RPMI7951 (cell line): ENCODE data around the gene GPANK1. TPM values are rescaled to one million over a fixed set of nuclear protein-coding genes. Genes with fewer than 3 reads are reported as not detected.
"Not testable (repeated sequence)": the region's sequence is repeated elsewhere in the genome, so short reads cannot be mapped to it uniquely, and the experiment has no call there.

Source experiments
- DNase-seq: peaks from one replicate; pipeline ENCODE4 v3.0.0-alpha.2; 2012; ENCODE audit warnings: low read depth
- total RNA-seq: library from RNA; depleted of rRNA; stranded (reverse); fragments of >200 nt; shearing (Covaris generic); gene quantifications from 2 replicates; pipeline ENCODE4 v1.2.3, GENCODE V29; 2014; rRNA removed

Gene GPANK1
- total RNA-seq: 20.0 and 22.5 TPM in 2 replicates

DNA sequence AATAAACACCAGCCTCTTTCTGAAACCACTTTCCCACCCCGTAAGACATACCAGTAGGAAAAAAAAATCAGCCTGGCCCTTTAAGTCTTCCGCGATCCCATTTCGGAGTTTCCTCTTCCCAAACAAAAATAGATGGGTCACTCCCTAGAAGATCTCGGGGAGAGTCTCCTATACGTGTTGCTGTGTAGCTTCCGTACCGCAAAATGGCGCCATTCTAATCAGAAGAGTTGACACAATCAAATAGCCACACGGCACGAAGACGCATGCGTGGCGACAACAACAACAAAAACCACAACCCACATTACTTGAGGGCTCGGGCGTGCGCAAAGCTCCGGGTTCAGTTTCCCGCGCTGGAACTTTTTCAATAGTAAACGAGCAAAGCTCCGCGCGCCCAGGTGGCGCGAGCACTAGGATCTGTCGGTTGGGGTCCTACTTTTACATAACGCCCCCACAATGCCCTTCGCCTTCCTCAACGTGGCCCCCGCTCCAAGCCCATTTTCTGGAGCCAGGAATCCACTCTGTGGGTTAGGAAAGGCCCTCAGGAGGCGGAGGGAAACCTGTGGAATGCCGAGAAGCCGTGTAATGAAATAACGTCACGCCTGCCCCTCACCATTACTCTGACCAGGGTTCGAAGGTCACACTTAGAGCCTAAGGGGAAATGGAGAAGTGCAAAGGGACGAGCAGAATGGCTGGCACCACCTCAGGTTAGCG lies at the start of gene GPANK1:
TSS of gene GPANK1 (minus strand) at position 208 of the 711 bp plus-strand sequence. CDS start 519 bp downstream, outside the sequence.
- DNase-seq: peak; percentile 92

DNA sequence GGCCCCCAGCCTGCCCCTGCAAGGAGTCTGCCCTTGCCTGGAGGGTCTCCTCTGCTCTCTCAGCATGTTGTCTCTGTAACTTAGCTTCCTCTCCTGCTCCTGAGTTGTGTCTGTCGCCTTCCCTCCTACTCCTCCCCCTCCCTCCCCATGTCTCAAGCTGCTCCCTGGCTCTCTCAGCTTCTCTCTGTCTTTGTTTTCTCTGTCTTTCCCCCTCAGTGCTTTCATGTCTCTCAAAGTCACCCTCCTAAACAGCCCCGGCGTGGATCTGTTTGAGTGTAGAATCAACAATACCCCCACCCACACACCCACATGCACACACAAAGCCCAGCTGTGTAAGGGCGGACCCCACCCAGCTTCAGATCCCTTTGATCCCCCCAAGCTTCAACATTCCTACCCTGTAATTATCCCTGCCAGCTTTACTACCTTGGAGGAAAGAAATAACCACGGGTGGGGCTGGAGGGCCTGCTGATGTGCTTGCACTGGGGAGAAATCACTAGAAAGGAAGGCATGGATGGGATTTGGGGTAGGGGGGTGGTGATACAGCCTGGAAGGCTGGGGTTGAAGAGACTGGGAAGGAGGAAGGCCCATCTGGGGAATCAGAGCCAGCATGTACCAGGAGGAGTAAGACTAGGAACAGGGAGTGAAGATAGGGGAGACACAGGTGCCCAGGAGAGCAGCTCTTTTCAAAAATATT lies 49.3 kb upstream of the GPANK1 start:
- no peak for DNase-seq

DNA sequence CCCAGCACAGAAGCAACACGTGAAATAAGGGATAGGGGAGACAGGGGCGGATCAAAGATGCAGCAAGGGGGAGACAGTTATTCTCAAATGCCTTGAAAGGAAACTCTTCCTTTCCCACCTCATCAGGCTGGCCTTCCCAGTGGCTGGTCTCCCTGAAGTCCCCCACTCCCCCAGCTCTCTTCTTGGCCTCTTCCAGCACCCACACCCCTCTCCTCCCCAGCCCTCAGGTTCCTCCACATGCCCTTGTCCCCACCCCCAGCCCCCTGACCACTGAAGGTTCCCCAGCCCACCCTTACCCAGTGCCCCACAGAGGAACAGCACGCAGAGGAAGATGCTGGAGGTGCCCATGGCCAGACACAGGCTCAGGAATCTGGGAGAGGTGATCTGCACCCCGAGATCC lies 48.7 kb upstream of the GPANK1 start:
- DNase-seq: no peak

DNA sequence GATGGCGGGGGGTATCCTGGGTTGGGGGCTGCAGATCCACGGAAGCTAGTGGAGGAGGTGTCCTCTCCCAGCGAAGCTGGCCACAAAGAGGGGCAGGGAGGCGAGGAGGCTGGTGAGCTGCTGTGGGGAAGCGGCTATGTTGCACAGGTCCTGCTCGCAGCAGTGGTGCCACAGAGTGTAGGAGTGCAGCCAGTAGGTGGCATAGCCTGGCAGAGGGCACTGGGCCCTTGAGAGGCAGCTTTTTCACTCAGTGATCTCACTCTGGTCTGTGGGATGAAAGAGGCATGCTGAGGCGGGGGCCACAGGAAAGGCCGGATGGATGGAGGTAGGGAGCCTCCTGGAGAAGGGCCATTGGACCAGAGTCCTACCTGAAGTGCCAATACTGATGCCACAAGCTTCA lies 47.5 kb upstream of the GPANK1 start:
- DNase-seq: no peak

DNA sequence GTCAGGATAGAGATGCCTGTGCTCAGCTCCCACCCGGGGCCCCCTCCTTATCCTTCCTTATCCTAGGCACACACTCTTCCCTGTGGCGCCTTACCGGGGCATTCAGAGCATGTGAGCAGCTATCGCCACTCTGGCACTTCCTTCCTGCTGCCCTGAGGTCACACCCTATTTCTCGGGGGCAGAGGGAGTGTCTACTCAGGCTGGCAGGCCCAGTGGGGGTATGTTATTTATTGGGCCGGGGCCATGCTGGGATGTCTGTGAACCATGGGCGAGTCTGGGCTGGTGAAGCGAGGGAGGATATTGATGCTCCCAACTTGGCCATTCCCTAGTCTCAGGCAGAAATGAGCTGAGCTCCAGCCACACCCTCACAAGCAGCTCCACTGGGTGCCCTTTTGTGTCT lies 46.4 kb upstream of the GPANK1 start:
- DNase-seq: no peak

DNA sequence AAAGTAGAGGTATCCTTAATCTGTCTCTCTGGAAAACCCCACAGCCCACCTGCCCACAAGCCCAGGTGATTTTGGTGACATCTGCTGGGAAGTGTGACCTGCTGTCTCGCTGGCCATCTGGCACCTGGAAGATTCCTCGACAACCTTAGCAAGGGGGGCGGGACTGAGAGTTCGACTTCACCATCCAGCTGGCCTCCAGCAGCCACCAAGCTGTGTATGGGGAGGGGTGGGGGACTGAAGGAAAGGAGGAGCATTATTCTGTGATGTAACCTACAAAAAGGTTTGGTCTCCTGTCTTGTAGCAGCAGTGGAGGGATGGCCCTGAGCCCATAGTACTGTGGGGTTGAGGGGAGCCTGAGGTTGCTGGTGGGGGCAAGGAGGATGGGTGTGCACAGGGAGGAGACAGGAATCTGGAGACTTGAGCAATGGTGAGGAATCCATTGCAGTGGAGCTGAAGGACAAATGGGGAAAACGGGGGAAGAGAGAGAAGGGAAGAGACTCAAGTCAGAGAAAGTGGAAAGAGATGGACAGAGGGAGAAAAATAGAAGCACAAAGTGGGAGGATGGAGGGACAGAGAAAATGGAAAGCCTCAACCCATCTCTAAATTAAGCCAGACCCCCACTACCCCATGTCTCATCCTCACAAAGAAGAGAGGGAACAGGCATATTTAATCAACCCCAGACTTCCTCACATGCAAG lies 45.9 kb upstream of the GPANK1 start:
- no peak for DNase-seq

DNA sequence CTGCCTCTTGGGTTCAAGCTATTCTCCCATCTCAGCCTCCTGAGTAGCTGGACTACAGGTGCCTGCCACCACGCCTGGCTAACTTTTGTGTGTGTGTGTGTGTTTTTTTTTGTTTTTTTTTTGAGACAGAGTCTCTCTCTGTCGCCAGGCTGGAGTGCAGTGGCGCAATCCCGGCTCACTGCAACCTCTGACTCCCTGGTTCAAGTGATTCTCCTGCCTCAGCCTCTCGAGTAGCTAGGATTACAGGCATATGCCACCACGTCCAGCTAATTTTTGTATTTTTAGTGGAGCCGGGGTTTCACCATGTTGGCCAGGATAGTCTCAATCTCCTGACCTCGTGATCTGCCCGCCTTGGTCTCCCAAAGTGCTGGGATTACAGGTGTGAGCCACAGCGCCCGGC lies 44.4 kb upstream of the GPANK1 start:
- DNase-seq: not testable (repeated sequence)

DNA sequence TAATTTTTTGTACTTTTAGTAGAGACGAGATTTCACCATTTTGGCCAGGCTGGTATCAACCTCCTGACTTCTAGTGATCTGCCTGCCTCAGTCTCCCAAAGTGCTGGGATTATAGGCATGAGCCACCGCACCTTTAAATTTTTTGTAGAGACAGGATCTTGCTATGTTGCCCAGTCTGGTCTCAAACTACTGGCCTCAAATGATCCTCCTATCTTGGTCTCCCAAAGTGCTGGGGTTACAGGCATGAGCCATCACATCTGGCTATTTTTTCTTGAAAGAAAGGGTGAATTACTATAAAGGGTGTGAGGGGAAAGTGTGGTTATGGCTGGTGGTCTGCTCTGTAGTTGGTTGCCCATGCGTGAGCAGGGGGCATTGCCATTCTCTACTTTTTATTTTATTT lies 43.4 kb upstream of the GPANK1 start:
- no peak for DNase-seq

DNA sequence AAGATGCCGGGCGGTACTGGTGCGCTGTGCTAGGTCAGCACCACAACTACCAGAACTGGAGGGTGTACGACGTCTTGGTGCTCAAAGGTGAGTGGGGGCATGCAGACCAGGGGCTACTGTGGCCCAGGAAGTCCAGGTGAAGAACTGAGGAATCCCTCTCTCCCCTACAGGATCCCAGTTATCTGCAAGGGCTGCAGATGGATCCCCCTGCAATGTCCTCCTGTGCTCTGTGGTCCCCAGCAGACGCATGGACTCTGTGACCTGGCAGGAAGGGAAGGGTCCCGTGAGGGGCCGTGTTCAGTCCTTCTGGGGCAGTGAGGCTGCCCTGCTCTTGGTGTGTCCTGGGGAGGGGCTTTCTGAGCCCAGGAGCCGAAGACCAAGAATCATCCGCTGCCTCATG lies 42.9 kb upstream of the GPANK1 start:
- DNase-seq: no peak

DNA sequence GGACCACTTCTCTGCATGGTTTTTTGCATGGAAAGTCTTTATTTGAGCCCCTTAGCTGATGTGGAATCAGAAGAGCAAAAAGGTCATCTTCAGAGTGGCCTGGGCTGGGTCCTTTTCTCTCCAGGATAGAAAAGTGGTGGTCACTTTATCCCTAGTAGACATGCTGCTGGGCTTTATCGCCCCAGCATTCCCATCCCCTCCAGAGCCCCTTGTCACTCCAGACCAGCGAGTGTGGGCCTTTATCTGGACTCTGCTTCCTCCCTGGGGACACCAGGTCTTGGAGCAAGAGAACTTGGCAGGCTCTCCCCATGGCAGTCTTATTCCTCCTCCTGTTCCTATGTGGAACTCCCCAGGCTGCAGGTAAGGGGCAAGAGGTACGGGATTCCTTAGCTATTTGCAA lies 41.8 kb upstream of the GPANK1 start, which contains the start of gene LY6G6F:
TSS of gene LY6G6F (plus strand) at position 268 of the 400 bp plus-strand sequence. CDS start at position 309, 41 bp downstream.
- DNase-seq: no peak

DNA sequence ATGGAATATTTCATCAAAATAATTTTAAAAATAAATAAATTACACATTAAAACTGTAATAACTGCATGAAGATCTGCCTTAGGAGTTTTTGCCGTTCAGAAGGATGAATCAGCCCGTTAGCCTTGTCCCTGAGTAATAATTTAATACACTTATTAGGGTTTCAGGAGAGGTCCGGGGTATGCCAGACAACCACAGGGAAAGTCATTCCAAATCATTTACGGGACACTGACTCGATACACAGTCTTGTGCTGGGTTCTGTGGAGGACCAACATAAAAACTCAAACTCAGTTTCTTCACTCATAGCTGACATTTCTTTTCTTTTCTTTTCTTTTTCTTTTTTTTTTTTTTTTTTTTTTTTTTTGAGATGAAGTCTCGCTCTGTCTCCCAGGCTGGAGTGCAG lies 41.1 kb upstream of the GPANK1 start:
- no peak for DNase-seq

DNA sequence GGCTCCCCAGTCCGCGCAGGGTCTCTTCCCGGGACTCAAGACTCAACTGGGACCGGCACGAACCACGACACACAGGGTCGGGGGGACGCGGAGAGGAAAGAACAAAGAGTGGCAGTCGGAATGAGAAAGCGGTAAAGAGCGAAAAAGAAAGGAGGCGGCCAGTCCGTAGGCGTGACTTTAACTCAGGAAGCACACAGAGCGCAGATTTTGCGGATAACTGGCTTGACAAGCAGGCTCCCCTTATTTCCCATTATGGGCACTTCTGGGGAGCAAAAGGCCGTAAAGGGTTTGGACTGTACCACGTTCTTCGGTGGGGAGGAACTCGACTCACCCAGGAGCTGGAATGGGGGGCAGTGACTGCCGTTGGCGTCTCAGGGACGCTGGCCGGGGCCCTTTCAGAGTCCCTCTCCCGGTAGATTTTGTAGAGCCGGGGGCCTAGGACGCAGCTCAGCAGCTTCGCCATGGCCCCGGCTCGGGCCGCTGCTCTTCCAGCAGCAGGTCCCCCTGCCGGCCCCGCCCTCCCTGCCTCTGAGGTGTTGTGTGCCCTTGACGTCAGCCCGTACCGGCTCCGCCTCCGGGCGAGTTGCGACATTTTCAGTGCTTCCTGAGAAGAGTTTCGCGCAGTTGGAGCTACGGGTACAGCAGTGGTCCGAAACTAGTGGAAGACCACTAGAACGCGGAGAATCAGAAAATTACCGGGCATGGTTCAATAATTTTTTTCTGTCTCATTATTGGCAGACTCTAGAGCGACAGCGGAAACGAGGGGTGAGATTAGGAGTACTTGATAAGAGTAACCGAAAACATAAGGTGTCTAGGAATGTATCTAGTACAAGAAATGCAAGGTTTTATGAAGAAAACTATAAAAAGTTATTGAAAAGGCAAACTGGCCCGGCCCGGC lies 38.3 kb upstream of the GPANK1 start, which contains the start of gene ABHD16A:
TSS of gene ABHD16A (minus strand) at position 506 of the 898 bp plus-strand sequence. CDS start at position 463, 43 bp downstream.
- DNase-seq: peak; percentile 98

DNA sequence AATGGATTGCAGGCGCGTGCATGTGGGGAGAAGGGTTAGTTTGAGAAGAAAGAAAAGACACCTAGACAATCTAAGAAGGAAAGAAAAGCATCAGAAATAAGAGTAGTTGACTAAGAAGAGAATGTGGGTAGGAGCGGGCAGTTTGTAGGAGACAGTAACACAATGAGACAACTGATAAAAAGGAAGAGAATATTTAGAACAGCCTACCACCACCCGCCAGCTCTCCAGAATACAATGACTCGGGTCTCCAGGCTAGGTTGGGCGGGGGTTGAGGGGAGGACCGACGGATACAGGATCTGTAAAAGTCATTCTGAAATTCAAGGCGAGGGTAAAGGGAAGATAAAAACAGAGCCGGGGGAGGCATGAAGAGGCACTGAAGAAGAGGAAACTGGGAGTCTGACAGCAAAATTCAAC lies 37.6 kb upstream of the GPANK1 start:
- no peak for DNase-seq

DNA sequence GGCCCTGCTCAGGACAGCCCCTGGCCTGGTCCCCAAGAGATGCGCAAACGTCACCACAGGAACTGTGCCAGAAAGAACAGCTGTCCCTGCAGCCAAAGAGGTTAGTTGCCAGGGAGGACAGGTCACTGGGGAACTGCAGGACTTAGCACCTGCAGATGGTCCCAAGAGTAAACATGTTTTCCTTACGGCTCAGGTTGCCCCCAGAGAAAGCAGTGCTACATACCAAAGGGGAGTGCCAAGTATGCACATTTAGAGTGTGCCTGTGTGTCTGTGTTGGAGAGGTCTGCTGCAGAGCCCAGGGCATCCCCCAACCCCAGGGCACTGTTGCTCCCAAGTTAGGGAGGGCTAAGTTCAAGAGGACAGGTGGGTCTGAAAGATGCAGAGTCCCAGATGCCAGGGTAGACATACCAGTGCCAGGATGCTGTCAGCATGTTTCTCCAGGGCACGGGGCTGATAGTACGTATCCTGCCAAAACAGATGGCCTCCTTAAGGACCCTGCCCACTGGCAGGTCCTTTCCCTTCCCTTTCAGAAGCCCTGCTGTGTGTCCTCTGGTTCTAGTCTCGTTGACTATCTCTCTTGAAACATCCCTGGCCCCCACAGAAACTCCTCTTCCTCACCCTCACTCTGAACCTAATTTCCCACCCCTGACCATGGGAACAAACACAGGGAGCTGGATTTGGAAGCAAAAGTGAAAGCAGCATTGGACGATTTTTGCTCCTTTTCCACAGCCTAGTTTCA lies 37.0 kb upstream of the GPANK1 start:
- peak; percentile 33 for DNase-seq

DNA sequence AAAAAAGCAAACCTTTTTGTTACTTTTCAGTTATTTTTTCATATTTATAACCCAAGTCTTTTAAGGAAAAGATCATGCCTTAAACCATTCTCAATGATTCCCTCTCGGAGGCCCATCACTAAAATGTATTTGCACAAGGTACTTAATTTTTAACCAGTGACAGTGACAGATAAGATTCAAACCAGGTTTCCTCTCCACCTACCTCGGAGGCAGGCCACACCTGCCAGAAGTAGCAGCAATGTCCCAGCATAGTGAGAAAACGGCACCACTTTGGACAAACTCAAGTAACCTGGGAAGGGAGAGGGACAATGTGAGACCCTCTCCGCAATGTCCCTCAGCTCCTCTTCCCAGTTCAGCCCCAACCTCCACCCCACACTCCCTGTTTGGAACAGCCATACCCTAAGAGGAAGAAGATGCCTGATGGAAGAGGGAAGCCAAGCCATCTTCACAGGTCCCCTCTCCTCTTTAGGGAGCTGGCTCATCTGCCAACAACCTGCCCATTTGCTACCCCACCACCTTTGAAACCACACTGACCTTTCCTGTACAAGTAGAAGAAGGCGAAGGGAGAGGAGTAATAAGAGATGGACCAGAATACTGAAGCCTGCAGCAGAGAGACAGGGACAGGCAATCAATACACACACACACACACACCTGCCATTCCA lies 36.1 kb upstream of the GPANK1 start:
- DNase-seq: no peak

DNA sequence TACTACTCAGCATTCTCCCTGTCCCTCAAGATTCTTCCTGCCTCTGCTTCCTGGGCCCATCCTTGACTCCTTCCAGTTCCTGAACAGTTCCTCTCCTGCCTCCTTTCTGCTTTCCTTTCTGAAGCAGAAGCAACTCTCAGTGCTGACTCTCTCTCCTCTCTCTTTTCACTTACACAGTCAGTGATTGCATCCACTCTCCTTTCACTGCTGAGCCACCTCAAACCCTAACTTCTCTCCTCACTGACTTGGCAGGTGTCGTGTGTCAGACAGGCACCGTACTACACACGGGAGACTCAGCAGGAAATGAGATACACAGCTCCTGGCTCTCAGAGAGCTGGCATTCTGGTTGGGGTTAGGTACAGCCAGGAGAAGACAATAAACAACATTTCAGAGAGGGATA lies 32.8 kb upstream of the GPANK1 start:
- DNase-seq: no peak

DNA sequence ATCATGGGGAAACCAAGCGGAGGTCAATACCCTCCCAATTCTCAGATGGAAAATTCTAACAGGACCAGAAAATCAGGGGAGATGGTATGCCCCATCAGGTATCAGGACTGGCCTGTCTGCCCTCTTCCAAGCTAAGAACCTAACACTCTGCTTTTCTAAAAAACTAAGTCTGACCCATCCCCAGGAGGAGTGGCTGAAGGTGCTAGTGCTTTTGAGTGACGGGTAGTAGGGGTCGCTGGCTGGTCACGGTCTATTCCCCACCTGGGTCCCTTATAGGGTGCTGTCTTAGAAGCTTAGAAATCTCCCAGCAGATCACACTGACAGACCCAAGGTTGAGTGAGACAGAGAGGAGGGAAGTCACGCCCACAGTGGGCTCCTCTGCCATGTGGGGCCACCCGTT lies 28.7 kb upstream of the GPANK1 start:
- DNase-seq: no peak

DNA sequence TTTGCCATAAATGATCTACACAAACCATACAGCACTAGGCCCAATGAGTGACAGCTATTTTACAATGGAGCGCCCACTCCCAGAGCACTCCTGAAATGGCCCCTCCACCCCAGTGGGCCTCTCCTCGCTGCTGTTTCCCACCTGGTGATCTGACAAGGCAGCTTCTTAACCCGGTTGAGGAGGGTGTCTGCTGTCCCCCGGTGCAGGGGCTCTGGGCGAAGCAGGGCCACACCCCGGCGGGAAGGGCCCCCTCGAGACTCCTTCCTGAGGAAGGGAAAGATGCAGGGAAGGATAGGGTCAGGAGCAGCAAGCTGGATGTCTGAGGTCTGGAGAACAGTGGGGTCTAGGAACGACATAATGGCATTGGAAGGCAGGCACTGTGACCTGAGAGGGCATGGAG lies 28.1 kb upstream of the GPANK1 start:
- no peak for DNase-seq

DNA sequence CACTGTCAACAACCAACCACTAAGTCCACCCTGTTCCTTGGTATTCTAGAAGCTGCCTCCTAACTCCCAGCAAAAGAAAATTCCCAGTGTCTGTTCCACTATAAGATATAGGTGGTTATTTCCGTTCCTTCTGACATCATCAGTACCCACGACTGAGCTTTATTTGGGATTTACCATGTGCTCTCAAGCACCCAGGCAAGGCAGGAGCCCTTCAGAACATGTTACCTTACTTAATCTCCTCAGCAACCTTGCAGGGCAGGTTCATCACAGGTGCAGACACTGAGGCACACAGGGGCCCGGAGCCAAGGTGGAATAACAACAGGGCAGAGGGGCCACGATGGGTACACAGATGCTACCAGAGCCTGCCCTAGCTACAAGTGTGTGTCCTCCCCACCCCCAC lies 27.6 kb upstream of the GPANK1 start:
- no peak for DNase-seq

DNA sequence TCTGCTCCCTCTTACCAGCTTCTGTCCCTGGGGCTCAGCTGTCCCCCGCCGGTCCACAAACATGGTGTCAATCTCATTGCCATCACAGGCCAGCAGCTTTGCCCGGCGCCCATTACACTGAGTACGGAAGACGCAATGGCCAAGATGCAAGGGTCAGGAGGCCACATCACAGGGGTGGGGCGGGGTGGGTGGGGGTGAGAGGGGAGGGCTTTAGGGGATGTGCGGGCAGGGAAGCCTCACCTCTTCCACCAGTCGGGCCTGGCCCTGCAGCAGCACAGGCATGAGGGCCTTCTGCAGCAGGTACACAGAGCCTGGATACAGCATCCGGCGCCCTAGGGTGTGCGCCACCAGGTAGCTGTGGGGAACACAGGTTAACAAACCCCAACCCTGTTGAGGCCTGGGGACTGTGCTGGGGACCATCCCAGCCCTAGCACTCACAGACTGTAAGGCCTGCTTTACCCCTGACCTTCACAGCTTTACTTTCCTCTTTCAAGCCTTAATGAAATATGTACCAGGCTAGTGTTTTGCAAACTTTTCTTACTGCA lies 26.8 kb upstream of the GPANK1 start:
- DNase-seq: no peak
